GM18867 (cell line): Measurements from ENCODE around the gene ST8SIA1.
"Not testable (repeated sequence)": the region's sequence is repeated elsewhere in the genome, so short reads cannot be mapped to it uniquely, and the experiment has no call there.

Experiments
- ATAC-seq: cut with Tn5 transposase; IDR thresholded peaks from one replicate; pipeline ENCODE4 v1.9.1; 2021; ENCODE audit warnings: mild to moderate bottlenecking, moderate library complexity; ENCODE audit not compliant: unreplicated experiment

Gene ST8SIA1

DNA sequence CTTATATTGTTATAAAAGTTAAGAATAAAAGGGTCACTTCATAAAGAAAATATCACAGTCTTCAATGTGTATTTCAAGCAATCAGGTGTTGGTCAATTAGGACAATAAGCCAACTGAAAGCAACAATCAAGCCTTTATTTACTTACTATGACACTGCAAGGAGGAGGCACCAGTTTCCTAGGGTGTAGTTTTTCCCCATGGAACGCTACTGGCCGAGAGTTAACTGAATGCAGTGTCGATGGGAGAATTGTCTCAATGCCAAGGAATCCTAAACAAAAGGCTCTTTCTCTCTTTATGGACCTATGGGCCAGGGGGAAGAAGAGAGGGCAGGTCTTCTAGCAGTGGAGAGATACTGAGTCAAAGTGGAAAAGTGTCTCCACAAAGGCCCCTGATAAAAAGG is 146.1 kb downstream of the ST8SIA1 start:
- ATAC-seq, result no peak

DNA sequence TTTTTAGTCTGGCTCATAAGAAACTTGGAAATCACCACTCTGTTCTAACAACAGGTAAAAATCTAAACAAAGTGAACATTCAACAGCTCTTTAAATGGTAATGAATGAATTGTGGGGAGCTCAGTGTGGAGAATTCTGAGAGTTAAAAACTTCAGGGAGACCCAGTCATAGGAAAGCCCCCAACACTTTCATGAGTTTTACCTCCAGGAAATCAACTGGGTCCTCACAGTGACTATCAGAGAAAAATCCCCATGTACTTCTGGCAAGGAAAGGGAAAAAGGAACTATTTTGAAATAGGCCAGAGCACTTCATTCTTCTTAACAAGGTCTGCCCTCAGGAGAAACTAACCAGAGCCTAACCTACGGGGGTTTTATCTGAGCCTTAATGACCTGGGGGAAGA is 153.8 kb downstream of the ST8SIA1 start:
- ATAC-seq, result no peak

DNA sequence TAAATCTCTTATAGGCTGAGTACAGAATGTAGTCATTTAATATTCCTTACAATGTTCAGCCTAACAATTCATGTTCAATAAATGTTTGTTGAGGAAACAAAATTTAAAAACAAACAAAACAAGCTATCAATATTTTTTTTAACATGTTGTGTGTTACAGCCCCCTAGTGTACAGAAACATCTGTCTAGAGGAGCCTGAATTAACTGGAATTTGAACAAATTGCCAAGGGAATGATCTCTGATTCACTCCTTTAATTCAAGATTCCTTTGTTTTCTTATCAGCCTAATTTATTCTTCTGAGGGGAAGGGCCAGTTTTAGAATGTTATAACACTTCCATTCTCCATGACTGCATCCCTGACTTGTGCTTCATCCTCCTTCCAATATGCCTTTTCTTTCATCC is 161.3 kb downstream of the ST8SIA1 start:
- ATAC-seq, result no peak

DNA sequence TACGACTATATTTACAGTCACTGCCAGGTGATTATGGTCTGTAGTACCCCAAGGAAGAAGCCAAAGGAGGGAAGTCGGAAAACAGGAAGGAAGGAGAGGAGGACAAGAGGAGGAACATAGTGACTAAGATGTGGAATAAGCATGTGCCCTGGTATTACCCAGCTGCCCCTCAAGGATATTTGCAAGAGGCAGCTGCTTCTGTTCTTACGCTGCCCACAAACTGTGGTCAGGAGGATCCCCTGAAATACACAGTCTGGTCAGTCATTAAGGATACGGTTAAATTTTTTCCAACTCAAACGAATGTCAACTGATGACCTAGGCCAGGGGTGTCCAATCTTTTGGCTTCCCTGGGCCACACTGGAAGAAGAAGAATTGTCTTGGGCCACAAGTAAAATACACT is 162.0 kb downstream of the ST8SIA1 start:
- ATAC-seq, result no peak

DNA sequence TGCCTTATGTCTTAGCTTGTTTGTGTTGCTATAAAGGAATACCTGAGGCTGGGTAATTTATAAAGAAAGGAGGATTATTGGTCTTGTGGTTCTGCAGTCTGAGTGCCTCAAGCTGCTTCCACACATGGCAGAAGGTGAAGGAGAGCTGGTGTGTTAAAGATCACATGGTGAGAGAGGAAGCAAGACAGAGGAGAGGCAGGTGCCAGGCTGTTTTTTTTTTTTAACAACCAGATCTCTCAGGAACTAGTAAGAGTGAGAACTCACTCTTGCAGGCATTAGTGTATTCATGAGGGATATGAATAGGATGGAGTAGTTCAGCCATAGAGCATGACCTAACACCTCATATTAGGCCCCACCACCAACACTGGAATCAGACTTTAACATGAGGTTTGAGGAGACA is 165.1 kb downstream of the ST8SIA1 start:
- no peak for ATAC-seq

DNA sequence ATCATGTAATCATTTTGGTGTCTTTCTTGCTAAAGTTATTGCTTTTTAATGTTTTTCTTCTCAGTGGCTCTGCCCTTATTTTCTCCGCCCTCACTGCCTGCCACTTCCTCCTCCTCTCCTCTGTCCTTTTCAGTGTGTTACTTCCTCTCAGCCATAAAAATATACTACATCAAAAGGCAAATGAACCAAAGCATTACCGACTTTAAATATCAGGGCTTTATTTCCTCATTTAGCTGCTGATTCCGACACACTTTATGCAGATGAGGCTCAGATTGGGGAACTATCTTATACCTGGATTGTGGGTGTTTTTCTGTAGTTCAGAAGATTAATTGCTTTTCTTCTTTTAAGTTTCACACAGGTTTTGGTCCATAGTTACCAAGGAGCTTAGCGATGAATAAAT is 170.4 kb downstream of the ST8SIA1 start:
- ATAC-seq, result no peak

DNA sequence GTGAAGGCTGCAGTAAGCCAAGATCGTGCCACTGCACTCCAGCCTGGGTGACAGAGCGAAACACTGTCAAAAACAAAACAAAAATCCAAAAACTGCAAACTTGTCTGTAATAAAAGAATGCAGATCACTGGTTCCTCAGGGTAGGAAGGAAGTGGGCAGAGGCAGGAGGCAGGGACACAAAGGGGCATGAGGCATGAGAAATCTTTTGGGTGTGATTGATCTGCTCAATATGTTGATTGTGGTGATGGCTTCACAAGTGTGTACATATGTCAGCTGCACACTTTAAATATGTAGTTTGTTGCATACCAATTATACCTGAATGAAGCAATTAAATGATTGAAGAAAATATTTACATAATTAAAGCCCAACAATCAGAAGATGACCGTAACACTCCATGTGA is 170.9 kb downstream of the ST8SIA1 start:
- ATAC-seq, result no peak

DNA sequence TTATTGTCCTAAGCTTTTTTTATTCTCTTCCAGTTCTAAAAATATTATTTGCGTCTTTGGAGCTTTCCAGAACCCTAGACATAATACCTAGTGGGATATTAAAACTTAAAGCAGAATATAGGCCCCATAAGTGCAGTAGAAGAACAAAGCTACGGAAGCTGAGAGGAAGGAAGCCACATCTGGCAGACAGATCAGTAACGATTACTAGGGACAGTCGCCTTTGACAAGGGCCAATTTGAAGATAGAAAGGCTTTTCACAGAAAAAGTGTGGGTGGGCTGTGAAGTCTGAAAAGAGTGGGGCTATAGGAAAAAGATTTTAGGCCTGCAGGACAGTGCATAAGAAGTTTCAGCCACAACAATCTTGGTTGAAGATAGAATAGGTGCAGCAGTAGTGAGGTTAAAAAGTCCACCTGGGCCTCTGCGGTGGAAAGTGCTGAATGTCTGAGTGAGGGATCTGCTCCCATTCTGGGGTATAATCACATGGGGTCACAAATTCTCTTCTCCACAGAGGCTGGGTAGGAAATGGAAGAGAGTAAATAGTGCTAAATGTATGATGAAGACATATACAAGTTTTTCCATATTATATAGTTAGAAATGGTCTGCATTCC is 174.0 kb downstream of the ST8SIA1 start:
- ATAC-seq, result no peak

DNA sequence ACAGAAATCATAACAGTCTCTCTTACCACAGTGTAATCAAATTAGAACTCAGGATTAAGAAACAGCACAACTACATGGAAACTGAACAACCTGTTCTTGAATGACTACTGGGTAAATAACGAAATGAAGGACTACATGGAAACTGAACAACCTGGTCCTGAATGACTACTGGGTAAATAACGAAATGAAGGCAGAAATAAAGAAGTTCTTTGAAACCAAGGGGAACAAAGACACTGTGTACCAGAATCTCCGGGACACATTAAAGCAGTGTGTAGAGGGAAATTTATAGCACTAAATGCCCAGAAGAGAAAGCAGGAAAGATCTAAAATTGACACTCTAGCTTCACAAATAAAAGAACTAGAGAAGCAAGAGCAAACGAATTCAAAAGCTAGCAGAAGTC is 185.2 kb downstream of the ST8SIA1 start:
- not testable (repeated sequence) for ATAC-seq

DNA sequence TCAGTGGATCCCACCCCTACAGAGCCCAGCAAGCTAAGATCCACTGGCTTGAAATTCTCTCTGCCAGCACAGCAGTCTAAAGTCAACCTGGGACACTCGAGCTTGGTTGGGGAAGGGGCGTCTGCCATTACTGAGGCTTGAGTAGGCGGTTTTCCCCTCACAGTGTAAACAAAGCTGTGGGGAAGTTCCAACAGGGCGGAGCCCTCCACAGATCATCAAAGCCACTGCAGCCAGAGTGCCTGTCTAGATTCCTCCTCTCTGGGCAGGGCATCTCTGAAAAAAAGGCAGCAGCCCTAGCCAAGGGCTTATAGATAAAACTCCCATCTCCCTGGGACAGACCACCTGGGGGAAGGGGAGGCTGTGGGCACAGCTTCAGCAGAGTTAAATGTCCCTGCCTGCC is 187.8 kb downstream of the ST8SIA1 start:
- ATAC-seq, result peak; percentile 58
